IPS DF 6.9 (cell line): ENCODE results near the gene ATP5F1D.

ENCODE experiments used
- DNase-seq: peaks from one replicate; pipeline ENCODE4 v3.0.0-alpha.2; 2013; ENCODE audit warnings: low read depth, low spot score
- H3K27ac ChIP-seq: one replicate; pipeline ENCODE4 v1.5.1; 2013; ENCODE audit warnings: low read length, control low read depth
- H3K27me3 ChIP-seq: 2 replicates; pipeline ENCODE4 v1.6.1; 2013; ENCODE audit warnings: mild to moderate bottlenecking, low read length; ENCODE audit not compliant: control insufficient read depth, insufficient read depth
- H3K36me3 ChIP-seq: 2 replicates; pipeline ENCODE4 v1.6.1; 2013; ENCODE audit warnings: low read length; ENCODE audit not compliant: control insufficient read depth, insufficient read depth
- H3K4me1 ChIP-seq: 2 replicates; pipeline ENCODE4 v1.6.1; 2013; ENCODE audit warnings: low read length; ENCODE audit not compliant: control insufficient read depth, insufficient read depth
- H3K4me3 ChIP-seq: 2 replicates; pipeline ENCODE4 v1.5.1; 2013; ENCODE audit warnings: mild to moderate bottlenecking, low read length
- H3K9me3 ChIP-seq: 2 replicates; pipeline ENCODE4 v1.6.1; 2013; ENCODE audit warnings: low read length, inconsistent platforms; ENCODE audit not compliant: control insufficient read depth, insufficient read depth
- WGBS: extraction: QIAGEN DNeasy Blood & Tissue Kit; methylation state at CpG from one replicate; pipeline ENCODE4 v1.1.7; 2013; ENCODE audit warnings: mixed read lengths, missing lambda C conversion rate; ENCODE audit not compliant: insufficient read length, insufficient coverage; 5-methylcytosine and 5-hydroxymethylcytosine counted together

The ATP5F1D gene

DNA sequence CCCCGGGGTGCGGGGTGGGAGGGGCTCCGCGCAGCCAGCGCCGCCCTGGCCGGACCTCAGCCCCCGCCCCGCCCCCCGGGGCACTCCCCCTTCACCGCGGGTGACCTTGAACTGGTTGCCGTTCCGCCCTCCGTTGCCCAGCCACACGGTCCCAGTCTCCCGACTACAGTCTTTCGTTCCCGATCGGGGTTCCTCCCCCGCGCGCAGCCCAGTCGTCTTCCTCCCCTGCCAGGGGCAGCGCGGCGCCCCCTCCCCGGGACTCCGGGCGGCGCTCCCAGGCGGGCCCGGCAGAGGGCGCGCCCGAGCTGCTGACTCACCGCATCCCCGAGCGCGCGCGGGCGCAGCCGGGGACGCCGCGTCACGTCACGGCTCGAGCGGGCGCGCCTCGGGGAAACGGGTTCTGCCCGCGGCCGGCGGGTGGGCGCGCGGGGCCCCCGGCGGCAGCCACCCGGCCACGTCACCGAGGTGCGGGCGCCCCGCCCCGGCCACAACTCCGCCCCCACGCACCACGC lies 7.3 kb downstream of the ATP5F1D start:
- Histone ChIP-seq H3K36me3 (peaks cover 20% of the 10 kb centered on the region), H3K9me3 (no peaks in the 10 kb centered on the region), H3K4me3 (peak overlapping the region; percentile 96), H3K27me3 (no peaks in the 10 kb centered on the region), H3K4me1 (peaks cover 5% of the 10 kb centered on the region; the same call in 1 of the 2 replicates), H3K27ac (no peak overlapping the region)
- no peak for DNase-seq
- WGBS = no CpG with 5 or more reads among the region's 74 CpGs

DNA sequence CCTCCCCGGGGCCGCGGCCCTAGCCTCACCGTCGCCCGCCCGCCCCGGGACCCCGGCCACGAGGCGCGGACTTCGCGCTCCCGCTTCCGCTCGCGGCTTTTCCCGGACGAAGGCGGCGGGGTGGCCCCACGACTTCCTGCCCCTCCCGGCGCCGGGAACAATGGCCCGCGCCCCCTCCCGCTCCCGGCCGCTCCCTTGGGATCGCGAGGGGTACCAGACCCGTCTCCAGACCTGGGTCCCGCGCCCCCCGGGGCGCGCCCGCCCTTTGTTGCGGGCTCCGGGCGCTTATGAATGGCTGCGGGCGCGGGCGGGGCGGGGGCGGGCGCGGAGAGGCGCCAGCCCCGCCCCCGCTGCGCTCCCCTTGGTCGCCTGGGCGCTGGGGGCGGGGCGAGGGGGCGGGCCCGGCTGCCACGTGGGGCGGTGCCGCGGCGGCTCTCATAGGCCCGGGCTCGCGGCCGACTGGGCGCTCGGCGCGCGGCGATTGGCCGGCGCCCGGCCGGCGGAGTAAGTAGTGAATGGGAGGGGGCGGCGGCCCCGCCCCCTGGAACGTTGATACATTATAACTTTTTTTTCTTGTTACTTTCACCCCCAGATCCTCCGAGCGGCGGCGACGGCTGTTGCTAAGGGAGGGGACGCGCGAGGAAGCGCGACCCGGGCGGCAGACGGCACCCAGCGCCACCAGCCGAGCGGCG lies 7.9 kb downstream of the ATP5F1D start:
- Histone ChIP-seq H3K36me3 (peaks cover 26% of the 10 kb centered on the region), H3K9me3 (no peaks in the 10 kb centered on the region), H3K4me3 (peak overlapping the region; percentile 96), H3K27me3 (no peaks in the 10 kb centered on the region), H3K4me1 (peaks cover 5% of the 10 kb centered on the region; the same call in 1 of the 2 replicates), H3K27ac (no peak overlapping the region)
- WGBS = no CpG with 5 or more reads among the region's 102 CpGs
- DNase-seq = no peak

DNA sequence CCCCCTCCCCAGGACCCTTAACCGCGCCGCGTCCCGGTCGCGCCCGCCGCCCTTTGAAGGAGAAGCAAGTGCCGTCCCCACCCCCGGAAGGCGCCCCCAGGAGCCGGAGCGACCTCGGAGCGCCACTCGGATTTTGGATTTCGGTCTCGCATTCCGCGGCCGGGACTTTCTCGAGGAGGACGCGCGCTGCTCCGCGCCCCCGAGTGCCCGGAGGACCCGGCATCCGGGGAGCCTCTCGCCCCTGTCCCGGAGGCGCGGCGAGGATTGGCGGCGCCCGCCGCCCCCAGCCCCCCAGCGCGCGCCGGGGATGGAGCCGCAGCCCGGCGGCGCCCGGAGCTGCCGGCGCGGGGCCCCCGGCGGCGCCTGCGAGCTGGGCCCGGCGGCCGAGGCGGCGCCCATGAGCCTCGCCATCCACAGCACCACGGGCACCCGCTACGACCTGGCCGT lies 8.5 kb downstream of the ATP5F1D start:
- Histone ChIP-seq H3K27ac (no peak overlapping the region), H3K27me3 (no peaks in the 10 kb centered on the region), H3K36me3 (peaks cover 30% of the 10 kb centered on the region), H3K9me3 (no peaks in the 10 kb centered on the region), H3K4me3 (peak overlapping the region; percentile 77), H3K4me1 (peaks cover 5% of the 10 kb centered on the region; the same call in 1 of the 2 replicates)
- no peak for DNase-seq
- no CpG with 5 or more reads among the region's 67 CpGs for WGBS

DNA sequence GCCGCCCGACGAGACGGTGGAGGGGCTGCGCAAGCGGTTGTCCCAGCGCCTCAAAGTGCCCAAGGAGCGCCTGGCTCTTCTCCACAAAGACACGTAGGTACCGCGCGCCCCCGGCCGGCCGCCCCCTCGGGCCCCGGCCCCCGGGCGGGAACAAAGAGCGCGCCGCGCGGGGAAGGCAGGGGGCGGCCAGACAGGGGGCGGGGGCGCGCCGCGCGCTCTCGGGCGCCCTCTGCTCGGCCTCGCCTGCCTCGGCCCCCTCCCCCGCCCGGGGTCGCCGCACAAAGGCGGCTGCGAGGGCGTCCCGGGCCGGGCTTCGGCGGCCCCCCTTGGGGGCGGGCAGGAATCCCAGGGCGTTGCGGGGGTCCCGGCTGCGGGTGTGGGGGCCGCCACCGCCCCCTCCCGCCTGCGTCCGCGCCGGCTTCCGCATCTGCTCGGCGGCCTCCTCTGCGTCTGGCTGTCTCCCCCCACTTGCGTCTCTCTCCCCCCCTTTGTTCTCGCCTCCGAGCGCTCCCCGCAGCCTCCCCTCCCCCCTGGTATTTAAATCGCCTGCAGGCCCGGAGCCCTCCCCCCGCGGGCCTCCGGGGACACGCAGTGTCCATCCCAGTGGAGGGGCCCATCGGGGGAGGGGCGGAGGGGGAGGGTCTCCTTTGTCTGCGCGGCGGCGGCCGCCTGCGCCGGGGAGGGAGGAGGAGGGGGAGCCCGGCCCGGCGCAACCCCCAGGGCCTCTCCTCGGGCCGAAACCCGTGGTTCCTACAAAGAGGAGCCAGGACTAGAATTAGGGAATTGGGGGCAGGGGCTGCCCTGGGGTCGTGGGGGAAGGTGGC lies 9.1 kb downstream of the ATP5F1D start:
- no peaks in the 10 kb centered on the region for H3K9me3 ChIP-seq
- no CpG with 5 or more reads among the region's 90 CpGs for WGBS
- no peaks in the 10 kb centered on the region for H3K27me3 ChIP-seq
- peak overlapping the region; percentile 77 for H3K4me3 ChIP-seq
- H3K27ac ChIP-seq = no peak overlapping the region
- DNase-seq = no peak
- H3K36me3 ChIP-seq = peaks cover 35% of the 10 kb centered on the region
- H3K4me1 ChIP-seq = peaks cover 7% of the 10 kb centered on the region; the same call in 1 of the 2 replicates

DNA sequence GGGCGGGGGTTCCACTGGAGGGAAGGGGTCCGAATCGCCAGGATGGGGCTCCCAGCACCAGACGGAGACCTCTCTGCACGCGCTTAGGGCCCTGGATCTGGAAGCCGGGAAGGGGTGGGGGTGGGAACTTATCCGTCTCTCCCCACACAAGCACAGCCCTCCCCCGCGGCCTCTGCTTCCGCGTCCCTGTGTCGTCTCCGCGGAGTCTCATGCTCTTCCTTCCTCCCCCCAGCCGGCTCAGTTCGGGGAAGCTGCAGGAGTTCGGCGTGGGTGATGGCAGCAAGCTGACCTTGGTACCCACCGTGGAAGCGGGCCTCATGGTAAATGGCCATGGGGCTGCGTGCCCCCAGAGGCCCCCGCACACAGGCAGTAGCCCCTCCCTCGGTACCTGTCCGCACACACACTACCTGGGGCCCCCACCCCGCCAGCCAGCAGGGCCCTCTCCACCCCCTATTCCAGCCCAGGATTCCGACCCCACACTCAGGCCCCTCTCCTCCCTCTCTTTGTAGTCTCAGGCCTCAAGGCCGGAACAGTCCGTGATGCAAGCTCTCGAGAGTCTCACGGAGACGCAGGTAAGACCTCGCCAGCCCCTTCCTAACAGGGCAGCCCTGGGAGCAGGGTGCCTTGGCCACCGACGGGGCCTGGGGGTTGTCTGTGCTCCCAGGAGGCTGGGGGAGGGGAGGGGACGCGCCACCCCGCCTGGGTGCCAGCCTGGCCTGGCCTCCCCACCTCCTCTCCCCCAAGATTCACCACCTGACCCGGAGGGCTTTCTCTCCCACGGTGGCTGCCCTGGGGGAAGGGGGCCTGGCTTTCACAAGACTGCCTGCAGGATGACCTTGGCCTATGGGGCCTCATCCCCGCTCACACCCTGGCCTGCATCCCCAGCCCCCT lies 10.0 kb downstream of the ATP5F1D start:
- peaks cover 7% of the 10 kb centered on the region; the same call in 1 of the 2 replicates for H3K4me1 ChIP-seq
- no peak for DNase-seq
- H3K9me3 ChIP-seq = no peaks in the 10 kb centered on the region
- H3K36me3 ChIP-seq = peaks cover 41% of the 10 kb centered on the region
- no peak overlapping the region for H3K27ac ChIP-seq
- peak overlapping the region; percentile 77 for H3K4me3 ChIP-seq
- WGBS = no CpG with 5 or more reads among the region's 41 CpGs
- H3K27me3 ChIP-seq = no peaks in the 10 kb centered on the region

DNA sequence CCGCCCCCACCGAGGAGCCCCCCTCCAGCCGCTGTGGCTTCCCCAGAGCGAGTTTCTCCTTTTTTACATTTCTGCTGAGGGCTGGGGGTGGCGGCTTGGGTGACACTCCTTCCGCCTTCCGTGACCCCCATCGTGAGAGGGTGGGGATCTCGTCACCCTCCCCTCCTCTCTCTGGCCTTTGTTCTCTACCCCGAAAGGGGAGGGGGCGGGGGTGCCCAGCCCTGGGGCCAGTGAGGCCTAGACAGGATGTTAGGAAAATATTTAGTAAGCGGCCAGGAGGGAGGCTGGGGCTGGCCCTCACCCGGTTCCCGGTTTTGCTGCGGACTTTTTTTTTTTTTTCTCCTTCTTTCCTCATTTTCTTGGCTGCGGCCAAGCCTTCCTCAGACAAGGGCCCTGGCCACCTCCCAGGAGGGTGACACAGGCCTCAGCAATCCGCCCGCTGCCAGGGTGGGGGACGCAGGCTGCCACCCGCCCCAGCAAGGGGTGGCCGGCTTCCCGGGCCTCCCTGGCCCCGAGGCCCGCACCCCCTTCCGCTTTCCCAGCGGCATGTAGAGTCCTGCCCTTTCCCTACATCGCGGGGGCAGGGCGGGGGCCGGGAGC lies 10.8 kb downstream of the ATP5F1D start:
- H3K4me1 ChIP-seq = peaks cover 7% of the 10 kb centered on the region; the same call in 1 of the 2 replicates
- no peak overlapping the region for H3K27ac ChIP-seq
- WGBS = no CpG with 5 or more reads among the region's 30 CpGs
- H3K4me3 ChIP-seq = peak overlapping the region; percentile 77; the same call in 1 of the 2 replicates
- H3K9me3 ChIP-seq = no peaks in the 10 kb centered on the region
- H3K36me3 ChIP-seq = peaks cover 47% of the 10 kb centered on the region
- no peaks in the 10 kb centered on the region for H3K27me3 ChIP-seq
- no peak for DNase-seq

DNA sequence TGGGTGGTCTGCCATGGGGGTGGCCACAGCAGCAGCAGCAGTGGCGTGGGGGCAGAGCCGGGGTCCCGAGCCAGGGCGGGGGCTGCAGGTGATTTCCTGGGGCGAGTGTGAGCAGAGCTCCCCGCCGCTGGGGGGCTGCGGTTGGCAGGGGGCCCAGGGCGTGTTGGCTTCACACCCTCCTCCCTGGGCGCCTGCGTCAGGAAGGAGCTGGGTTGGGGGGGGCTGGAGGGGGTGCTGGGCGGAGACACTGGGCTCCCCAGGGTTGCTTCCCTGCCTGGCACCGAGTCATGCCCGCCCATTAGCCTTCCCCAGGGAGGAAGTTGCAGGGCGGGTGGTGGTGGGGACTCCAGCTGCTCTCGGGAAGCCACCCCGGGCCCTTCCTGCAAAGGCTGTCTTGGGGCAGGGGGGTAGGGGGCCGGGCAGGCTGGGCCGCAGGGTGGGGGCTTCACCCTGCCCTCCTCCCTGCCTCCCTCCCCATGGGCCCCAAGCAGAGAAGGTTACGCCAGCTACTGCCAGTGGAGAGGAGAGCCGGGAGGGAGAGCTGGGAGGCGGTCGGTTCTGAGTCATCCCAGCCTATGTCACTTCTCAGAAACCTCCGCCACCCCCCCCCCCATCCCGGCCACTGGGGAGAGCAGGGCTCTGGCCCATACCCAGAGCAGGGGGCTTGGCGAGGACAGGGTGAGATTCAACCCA lies 11.4 kb downstream of the ATP5F1D start:
- Histone ChIP-seq H3K27ac (no peak overlapping the region), H3K4me3 (no peak overlapping the region), H3K36me3 (peaks cover 47% of the 10 kb centered on the region), H3K4me1 (peaks cover 5% of the 10 kb centered on the region; the same call in 1 of the 2 replicates), H3K27me3 (no peaks in the 10 kb centered on the region), H3K9me3 (no peaks in the 10 kb centered on the region)
- DNase-seq = no peak
- no CpG with 5 or more reads among the region's 26 CpGs for WGBS

DNA sequence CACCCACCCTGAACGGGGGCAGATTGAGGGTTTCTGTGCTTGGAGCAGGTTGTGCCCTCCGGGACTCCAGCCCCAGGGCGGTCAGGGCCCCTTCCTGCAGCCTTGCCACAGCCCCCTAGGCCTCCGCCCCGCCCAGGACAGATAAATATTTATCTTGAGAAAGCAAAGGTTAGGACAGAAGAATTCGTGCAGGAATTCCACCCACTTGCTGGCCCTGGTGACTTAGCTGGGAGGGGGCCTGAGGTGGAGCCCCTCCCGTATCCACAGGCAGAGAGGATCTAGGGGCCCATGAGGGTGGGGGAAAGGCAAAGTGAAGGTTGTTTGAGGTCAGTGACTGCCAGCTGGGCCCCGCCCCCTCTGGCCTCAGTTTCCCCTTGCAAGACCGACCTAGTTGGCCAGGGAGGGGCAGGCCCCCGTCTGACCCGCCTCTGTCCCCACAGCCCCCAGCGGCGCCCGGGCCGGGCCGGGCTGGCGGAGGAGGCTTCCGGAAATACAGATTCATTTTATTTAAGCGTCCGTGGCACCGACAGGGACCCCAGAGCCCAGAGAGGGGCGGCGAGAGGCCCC lies 12.0 kb downstream of the ATP5F1D start:
- no CpG with 5 or more reads among the region's 23 CpGs for WGBS
- no peak for DNase-seq
- Histone ChIP-seq H3K27ac (no peak overlapping the region), H3K4me1 (peaks cover 5% of the 10 kb centered on the region; the same call in 1 of the 2 replicates), H3K4me3 (no peak overlapping the region), H3K27me3 (no peaks in the 10 kb centered on the region), H3K36me3 (peaks cover 47% of the 10 kb centered on the region), H3K9me3 (no peaks in the 10 kb centered on the region)

DNA sequence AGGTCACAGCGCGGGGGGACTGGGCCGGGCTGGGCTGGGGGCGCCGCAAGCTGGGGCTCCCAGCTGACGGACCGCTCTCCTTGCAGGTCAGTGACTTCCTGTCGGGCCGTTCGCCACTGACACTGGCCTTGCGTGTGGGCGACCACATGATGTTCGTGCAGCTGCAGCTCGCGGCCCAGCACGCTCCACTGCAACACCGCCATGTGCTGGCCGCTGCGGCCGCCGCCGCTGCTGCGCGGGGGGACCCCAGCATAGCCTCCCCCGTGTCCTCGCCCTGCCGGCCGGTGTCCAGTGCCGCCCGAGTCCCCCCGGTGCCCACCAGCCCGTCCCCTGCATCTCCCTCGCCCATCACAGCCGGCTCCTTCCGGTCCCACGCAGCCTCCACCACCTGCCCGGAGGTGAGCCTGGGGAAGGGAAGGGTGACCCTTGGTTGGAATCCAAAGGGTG lies 12.6 kb downstream of the ATP5F1D start:
- Histone ChIP-seq H3K4me1 (peaks cover 5% of the 10 kb centered on the region; the same call in 1 of the 2 replicates), H3K27me3 (no peaks in the 10 kb centered on the region), H3K36me3 (peaks cover 47% of the 10 kb centered on the region), H3K27ac (no peak overlapping the region), H3K4me3 (no peak overlapping the region), H3K9me3 (no peaks in the 10 kb centered on the region)
- no peak for DNase-seq
- WGBS = no CpG with 5 or more reads among the region's 37 CpGs
